Coronary artery (tissue), 2 donors: Measurements from ENCODE around the gene TTLL6.

Source experiments
- DNase-seq: peaks from one replicate; pipeline ENCODE4 v3.0.0-alpha.2; 2017; ENCODE audit warnings: low spot score
- H3K27ac ChIP-seq, 2 donors: fragments of 200-600 bp; sonication (generic); one replicate each; pipeline ENCODE4 v1.5.1; 2016 to 2019
- H3K4me3 ChIP-seq: fragments of 200-600 bp; sonication (generic); 2 replicates; pipeline ENCODE4 v1.5.1; 2016; ENCODE audit warnings: mild to moderate bottlenecking, moderate library complexity
- TF ChIP-seq, protein P1 (sequence below): fragments of 200-600 bp; sonication (generic); IDR thresholded peaks from one replicate; pipeline ENCODE4 v1.5.1; 2019; ENCODE audit warnings: antibody characterized with exemption

TTLL6 gene

DNA sequence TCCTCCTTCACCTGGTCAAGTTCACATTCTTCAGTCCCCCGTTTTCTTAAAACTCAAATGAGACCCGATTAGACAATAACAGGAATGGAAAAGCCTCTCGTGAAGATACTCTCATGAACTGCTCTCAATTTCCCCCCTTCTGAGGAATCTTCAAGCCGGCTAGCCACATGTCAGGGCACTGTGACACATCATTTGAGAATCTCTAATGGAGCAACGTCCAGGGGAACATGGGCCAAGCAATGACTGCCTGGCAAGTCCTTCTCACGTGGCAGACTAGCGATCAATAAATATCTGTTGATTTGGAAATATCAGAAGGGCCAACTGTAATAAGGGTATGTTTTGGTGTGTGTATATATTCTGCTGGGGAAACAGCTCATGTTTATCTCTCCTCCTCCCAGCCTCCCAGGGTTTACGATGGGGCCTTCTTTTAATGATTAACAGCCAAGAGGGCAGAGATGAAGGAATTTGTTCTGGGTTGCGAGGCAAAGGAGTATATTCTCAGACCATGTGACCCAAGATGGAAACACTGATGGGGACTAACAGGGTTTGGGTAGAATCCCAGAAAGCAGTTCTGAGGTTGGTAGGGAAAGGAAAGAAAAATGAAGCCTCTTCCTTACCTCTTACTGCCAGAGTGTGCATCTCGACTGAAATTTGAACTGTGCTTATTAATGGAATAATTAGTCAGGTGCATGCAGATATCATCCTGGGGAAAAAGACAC is 21.4 kb downstream of the TTLL6 start:
- Histone ChIP-seq H3K4me3 (no peak overlapping the region), H3K27ac (no peak overlapping the region)
- no peak for DNase-seq
- TF ChIP-seq, protein P1, sequence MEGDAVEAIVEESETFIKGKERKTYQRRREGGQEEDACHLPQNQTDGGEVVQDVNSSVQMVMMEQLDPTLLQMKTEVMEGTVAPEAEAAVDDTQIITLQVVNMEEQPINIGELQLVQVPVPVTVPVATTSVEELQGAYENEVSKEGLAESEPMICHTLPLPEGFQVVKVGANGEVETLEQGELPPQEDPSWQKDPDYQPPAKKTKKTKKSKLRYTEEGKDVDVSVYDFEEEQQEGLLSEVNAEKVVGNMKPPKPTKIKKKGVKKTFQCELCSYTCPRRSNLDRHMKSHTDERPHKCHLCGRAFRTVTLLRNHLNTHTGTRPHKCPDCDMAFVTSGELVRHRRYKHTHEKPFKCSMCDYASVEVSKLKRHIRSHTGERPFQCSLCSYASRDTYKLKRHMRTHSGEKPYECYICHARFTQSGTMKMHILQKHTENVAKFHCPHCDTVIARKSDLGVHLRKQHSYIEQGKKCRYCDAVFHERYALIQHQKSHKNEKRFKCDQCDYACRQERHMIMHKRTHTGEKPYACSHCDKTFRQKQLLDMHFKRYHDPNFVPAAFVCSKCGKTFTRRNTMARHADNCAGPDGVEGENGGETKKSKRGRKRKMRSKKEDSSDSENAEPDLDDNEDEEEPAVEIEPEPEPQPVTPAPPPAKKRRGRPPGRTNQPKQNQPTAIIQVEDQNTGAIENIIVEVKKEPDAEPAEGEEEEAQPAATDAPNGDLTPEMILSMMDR, result no peak

DNA sequence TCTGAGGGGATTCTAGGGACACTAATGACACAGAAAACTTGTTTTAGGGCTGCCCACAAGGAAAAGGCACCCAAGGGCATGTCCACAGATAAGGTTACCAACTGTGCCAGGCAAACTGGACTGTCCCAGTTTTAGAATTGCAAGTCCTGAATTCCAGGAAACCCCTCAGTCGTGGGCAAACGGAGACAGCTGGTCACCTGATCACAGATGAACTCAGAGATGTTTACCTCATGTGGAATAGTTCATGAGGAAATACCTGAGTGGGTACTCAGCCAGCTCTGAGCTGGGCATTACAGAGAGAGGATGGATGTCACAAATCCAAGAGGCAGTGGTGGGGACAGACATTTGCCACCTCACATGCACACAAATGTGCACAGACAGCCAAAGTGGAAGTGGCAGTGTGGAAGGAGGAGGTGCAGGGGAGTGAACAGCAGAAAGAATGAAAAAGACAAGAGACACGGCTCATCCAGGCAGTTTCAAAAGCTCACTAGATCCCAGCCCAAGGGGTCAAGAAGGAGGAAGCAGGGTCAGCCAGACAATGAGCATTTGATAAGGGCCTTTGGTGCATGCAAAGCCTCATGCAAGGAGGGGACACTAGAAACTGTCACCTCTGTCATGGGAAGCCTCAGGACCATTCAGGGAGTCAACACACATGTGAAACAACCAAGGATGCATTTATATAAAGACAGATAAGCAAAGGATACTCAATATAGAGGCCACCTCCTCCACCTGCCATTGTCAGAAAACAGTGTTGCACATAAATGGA is 24.8 kb downstream of the TTLL6 start:
- TF ChIP-seq, protein P1, result no peak
- no peak for DNase-seq
- no peak overlapping the region for H3K4me3 ChIP-seq
- no peak overlapping the region for H3K27ac ChIP-seq

DNA sequence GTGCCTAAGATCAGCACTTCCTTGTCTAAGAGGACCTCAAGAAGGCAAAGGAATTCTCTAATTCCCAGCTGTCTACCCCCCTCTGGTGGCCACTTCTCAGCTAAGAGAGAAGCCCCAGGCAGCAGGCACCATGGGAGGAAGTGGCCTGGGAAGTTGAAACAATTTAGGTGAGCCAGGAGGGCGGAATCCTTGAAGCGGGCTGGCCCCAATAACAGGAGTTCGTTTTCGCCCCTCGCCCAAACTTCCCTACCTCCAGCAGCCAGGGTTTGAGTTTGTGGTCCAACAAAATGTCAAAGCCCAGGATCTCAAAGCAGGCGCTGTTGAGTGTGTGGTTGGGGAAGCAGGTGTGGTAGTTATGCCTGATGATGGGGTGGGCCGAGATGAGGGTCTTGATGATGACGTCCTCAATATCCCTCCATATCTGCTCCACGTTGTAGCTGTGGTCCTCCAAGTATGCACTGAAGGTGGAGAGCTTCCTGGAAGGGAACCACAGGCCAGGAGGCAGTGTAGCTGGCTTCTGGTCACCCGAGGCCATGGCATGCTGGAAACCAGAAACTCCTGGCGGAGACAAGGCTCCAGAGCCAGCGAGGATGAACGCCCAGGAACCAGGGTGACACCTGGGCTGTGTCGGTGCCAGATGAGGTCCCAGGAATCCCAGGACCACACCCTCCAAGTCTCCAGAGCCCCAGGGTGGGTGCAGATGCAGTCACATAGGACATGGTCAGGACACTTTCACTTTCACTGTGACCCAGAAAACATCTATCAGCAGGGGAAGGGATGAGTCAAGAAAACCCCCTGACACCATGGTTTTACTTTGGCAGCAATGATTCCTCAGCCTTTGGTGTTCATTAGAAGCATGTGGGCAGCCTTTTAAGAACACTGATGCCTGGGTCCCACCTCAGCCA is 25.6 kb downstream of the TTLL6 start:
- no peak overlapping the region for H3K4me3 ChIP-seq
- DNase-seq, result no peak
- no peak overlapping the region for H3K27ac ChIP-seq
- TF ChIP-seq, protein P1, result peak; percentile 68

DNA sequence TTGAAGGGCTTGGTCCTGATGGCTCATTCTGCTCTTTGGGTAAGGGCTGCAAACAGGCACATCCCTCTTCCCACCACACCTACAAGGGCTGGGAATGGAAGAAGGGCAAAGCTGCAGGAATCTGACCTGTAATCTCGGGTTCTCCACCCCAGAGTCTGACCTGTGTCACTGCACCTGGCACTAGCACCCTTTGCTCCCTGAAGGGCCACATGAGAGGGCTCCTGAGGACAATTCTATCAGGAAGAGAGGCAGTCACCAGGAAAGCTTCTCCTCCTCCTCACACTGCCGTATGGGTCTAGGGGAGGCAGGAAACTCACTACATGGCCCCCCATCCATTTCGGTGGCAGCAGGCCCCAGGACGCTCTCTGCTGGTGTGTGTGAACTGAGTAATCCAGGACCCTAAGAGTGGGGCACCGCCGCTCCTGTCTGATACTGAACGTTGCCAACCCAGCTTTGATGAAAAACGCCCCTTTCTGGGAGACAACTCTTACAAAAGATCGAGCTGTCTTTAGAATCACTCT is 26.4 kb downstream of the TTLL6 start:
- no peak for DNase-seq
- TF ChIP-seq, protein P1, result no peak
- no peak overlapping the region for H3K27ac ChIP-seq
- H3K4me3 ChIP-seq, result no peak overlapping the region

DNA sequence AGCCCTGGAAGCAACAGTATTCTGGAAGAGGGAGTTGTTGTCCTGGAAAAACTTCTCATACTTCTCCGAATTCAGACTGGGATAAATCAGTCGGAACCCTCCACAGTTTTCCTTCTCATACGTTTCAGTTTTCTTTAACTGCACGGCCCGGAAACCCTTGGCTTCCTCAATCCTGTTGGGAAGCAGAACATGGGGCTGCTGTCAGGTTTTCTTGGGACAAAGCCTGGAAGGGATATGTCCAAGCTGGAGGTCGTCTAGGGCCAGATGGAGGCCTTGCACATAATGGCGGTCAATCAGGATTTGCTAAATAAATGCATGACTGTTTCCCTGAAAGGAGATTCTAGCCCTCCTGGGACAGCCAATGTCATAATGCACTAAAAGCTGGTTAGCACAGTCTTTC is 29.2 kb downstream of the TTLL6 start:
- TF ChIP-seq, protein P1, result no peak
- H3K4me3 ChIP-seq, result no peak overlapping the region
- no peak for DNase-seq
- H3K27ac ChIP-seq, result no peak overlapping the region

DNA sequence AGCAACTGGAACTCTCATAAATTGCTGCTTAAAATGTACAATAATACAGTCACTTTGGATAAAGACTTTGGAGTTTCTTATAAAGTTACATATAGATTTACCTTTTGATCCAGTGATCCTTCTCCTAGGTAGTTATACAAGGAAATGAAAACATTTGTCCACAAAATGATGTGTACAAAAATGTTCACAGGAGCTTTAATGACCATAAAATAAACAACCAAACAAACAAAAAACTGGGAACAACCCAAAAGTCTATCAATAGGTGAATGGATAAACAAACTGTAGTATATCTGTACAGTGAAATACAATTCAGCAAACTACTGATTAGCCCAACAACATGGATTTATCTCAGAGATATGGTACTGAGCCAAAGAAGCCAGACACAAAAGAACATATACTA is 37.6 kb downstream of the TTLL6 start:
- DNase-seq, result no peak
- Histone ChIP-seq H3K4me3 (no peak overlapping the region), H3K27ac (no peak overlapping the region)
- TF ChIP-seq, protein P1, result no peak
